GM10266 (cell line): Measurements from ENCODE around the gene LIN52.

Experiments used
- DNase-seq: peaks from one replicate; pipeline ENCODE4 v3.0.0; 2012; ENCODE audit errors: extremely low spot score
- CTCF ChIP-seq: IDR thresholded peaks from 2 replicates; pipeline ENCODE4 v1.5.1; 2012; ENCODE audit warnings: mild to moderate bottlenecking, low read depth; ENCODE audit not compliant: control insufficient read depth, insufficient read depth; ENCODE audit errors: missing control alignments

The LIN52 gene

GRCh38 chr14:74190927-74191575 lies 106.3 kb downstream of the LIN52 start:
- no peak for DNase-seq
- no peak for TF ChIP-seq CTCF

GRCh38 chr14:74194506-74195274 lies 109.9 kb downstream of the LIN52 start:
- no peak for TF ChIP-seq CTCF
- no peak for DNase-seq

- DNase-seq = no peak
These were observed 110.9 kb downstream of the LIN52 start for GRCh38 chr14:74195623-74196022.

GRCh38 chr14:74198441-74199234 lies 113.9 kb downstream of the LIN52 start:
- no peak for DNase-seq
- TF ChIP-seq CTCF = no peak

More at GRCh38 chr14:74195623-74196022, 110.9 kb downstream of the LIN52 start:
- no peak for TF ChIP-seq CTCF

GRCh38 chr14:74202113-74202512 lies 117.4 kb downstream of the LIN52 start:
- no peak for TF ChIP-seq CTCF
- no peak for DNase-seq

- TF ChIP-seq CTCF = no peak
- no peak for DNase-seq
These were observed 118.9 kb downstream of the LIN52 start for GRCh38 chr14:74203639-74204038.
